ENCODE results near the gene CALN1. TPM values are rescaled to one million over a fixed set of nuclear protein-coding genes. Genes with fewer than 3 reads are reported as not detected.
"Not testable (repeated sequence)": the region's sequence is repeated elsewhere in the genome, so short reads cannot be mapped to it uniquely, and the experiment has no call there.

The CALN1 gene
- total RNA-seq, 1 experiment from 2014 or later: not detected

GRCh38 chr7:72217151-72217550 lies 195.0 kb downstream of the CALN1 start:
- Histone ChIP-seq H3K27me3 (ENCODE audit: low read length) (no peaks in the 10 kb centered on the region), H3K4me1 (ENCODE audit: low read length) (no peaks in the 10 kb centered on the region), H3K27ac (ENCODE audit: low read length) (no peak overlapping the region), H3K4me3 (ENCODE audit: low read length) (no peak overlapping the region), H2AFZ (ENCODE audit: low read length) (no peak overlapping the region), H3K36me3 (ENCODE audit: insufficient read depth, low read length) (no peaks in the 10 kb centered on the region), H3K4me2 (ENCODE audit: low read depth, low read length, poor library complexity, severe bottlenecking) (no peak overlapping the region), H4K20me1 (ENCODE audit: insufficient read depth, low read depth, low read length) (no peaks in the 10 kb centered on the region), H3K9ac (ENCODE audit: low read length) (no peak overlapping the region), H3K9me2 (replicated peaks; ENCODE audit: insufficient read depth, low read length) (no peaks in the 10 kb centered on the region), H3K79me2 (ENCODE audit: low read length) (no peaks in the 10 kb centered on the region), H3K9me3 (ENCODE audit: low read length) (no peaks in the 10 kb centered on the region)
- DNase-seq: no peak

GRCh38 chr7:72213769-72214168 lies 198.4 kb downstream of the CALN1 start:
- Histone ChIP-seq H3K9me2 (replicated peaks; ENCODE audit: insufficient read depth, low read length) (no peaks in the 10 kb centered on the region), H3K4me1 (ENCODE audit: low read length) (no peaks in the 10 kb centered on the region), H3K36me3 (ENCODE audit: insufficient read depth, low read length) (no peaks in the 10 kb centered on the region), H3K4me2 (ENCODE audit: low read depth, low read length, poor library complexity, severe bottlenecking) (no peak overlapping the region), H3K79me2 (ENCODE audit: low read length) (no peaks in the 10 kb centered on the region), H3K9ac (ENCODE audit: low read length) (no peak overlapping the region), H3K4me3 (ENCODE audit: low read length) (no peak overlapping the region), H3K27ac (ENCODE audit: low read length) (no peak overlapping the region), H4K20me1 (ENCODE audit: insufficient read depth, low read depth, low read length) (no peaks in the 10 kb centered on the region), H3K27me3 (ENCODE audit: low read length) (no peaks in the 10 kb centered on the region), H3K9me3 (ENCODE audit: low read length) (no peaks in the 10 kb centered on the region), H2AFZ (ENCODE audit: low read length) (no peak overlapping the region)
- no peak for DNase-seq

GRCh38 chr7:72213081-72213480 lies 199.1 kb downstream of the CALN1 start:
- Histone ChIP-seq H3K9me2 (replicated peaks; ENCODE audit: insufficient read depth, low read length) (no peaks in the 10 kb centered on the region), H3K36me3 (ENCODE audit: insufficient read depth, low read length) (no peaks in the 10 kb centered on the region), H4K20me1 (ENCODE audit: insufficient read depth, low read depth, low read length) (no peaks in the 10 kb centered on the region), H2AFZ (ENCODE audit: low read length) (no peak overlapping the region), H3K9me3 (ENCODE audit: low read length) (no peaks in the 10 kb centered on the region), H3K27ac (ENCODE audit: low read length) (no peak overlapping the region), H3K4me3 (ENCODE audit: low read length) (no peak overlapping the region), H3K27me3 (ENCODE audit: low read length) (no peaks in the 10 kb centered on the region), H3K4me1 (ENCODE audit: low read length) (no peaks in the 10 kb centered on the region), H3K79me2 (ENCODE audit: low read length) (no peaks in the 10 kb centered on the region), H3K9ac (ENCODE audit: low read length) (no peak overlapping the region), H3K4me2 (ENCODE audit: low read depth, low read length, poor library complexity, severe bottlenecking) (no peak overlapping the region)
- DNase-seq: no peak

- no peaks in the 10 kb centered on the region for H3K36me3 ChIP-seq (ENCODE audit: insufficient read depth, low read length)
- no peak for DNase-seq
- H3K4me3 ChIP-seq (ENCODE audit: low read length): no peak overlapping the region
- H3K27ac ChIP-seq (ENCODE audit: low read length): no peak overlapping the region
- no peaks in the 10 kb centered on the region for H3K79me2 ChIP-seq (ENCODE audit: low read length)
- no peaks in the 10 kb centered on the region for H3K4me1 ChIP-seq (ENCODE audit: low read length)
- no peaks in the 10 kb centered on the region for H3K9me3 ChIP-seq (ENCODE audit: low read length)
- H3K27me3 ChIP-seq (ENCODE audit: low read length): no peaks in the 10 kb centered on the region
- no peak overlapping the region for H3K9ac ChIP-seq (ENCODE audit: low read length)
- no peaks in the 10 kb centered on the region for H3K9me2 ChIP-seq (replicated peaks; ENCODE audit: insufficient read depth, low read length)
- no peaks in the 10 kb centered on the region for H4K20me1 ChIP-seq (ENCODE audit: insufficient read depth, low read depth, low read length)
- H2AFZ ChIP-seq (ENCODE audit: low read length): no peak overlapping the region
- no peak overlapping the region for H3K4me2 ChIP-seq (ENCODE audit: low read depth, low read length, poor library complexity, severe bottlenecking)
These were observed 201.0 kb downstream of the CALN1 start for GRCh38 chr7:72211175-72211574.

GRCh38 chr7:72209006-72209405 lies 203.1 kb downstream of the CALN1 start:
- H3K27me3 ChIP-seq (ENCODE audit: low read length); H3K79me2 ChIP-seq (ENCODE audit: low read length); H3K4me2 ChIP-seq (ENCODE audit: low read depth, low read length, poor library complexity, severe bottlenecking); H4K20me1 ChIP-seq (ENCODE audit: insufficient read depth, low read depth, low read length); H3K4me1 ChIP-seq (ENCODE audit: low read length); H3K9me3 ChIP-seq (ENCODE audit: low read length); H2AFZ ChIP-seq (ENCODE audit: low read length); H3K4me3 ChIP-seq (ENCODE audit: low read length); H3K9ac ChIP-seq (ENCODE audit: low read length); H3K36me3 ChIP-seq (ENCODE audit: insufficient read depth, low read length); H3K27ac ChIP-seq (ENCODE audit: low read length); H3K9me2 ChIP-seq (replicated peaks; ENCODE audit: insufficient read depth, low read length); DNase-seq: not testable (repeated sequence)

- Histone ChIP-seq H3K9me3 (ENCODE audit: low read length) (no peaks in the 10 kb centered on the region), H3K27ac (ENCODE audit: low read length) (no peak overlapping the region), H3K4me1 (ENCODE audit: low read length) (no peaks in the 10 kb centered on the region), H3K27me3 (ENCODE audit: low read length) (no peaks in the 10 kb centered on the region), H3K4me2 (ENCODE audit: low read depth, low read length, poor library complexity, severe bottlenecking) (no peak overlapping the region), H3K79me2 (ENCODE audit: low read length) (no peaks in the 10 kb centered on the region), H3K9ac (ENCODE audit: low read length) (no peak overlapping the region), H2AFZ (ENCODE audit: low read length) (no peak overlapping the region), H3K9me2 (replicated peaks; ENCODE audit: insufficient read depth, low read length) (no peaks in the 10 kb centered on the region), H4K20me1 (ENCODE audit: insufficient read depth, low read depth, low read length) (no peaks in the 10 kb centered on the region), H3K4me3 (ENCODE audit: low read length) (no peak overlapping the region), H3K36me3 (ENCODE audit: insufficient read depth, low read length) (no peaks in the 10 kb centered on the region)
- no peak for DNase-seq
These were observed 216.0 kb downstream of the CALN1 start for GRCh38 chr7:72196176-72196575.

- Histone ChIP-seq H3K9me3 (ENCODE audit: low read length) (no peaks in the 10 kb centered on the region), H3K79me2 (ENCODE audit: low read length) (no peaks in the 10 kb centered on the region), H3K4me3 (ENCODE audit: low read length) (no peak overlapping the region), H3K9me2 (replicated peaks; ENCODE audit: insufficient read depth, low read length) (no peaks in the 10 kb centered on the region), H2AFZ (ENCODE audit: low read length) (no peak overlapping the region), H3K4me1 (ENCODE audit: low read length) (no peaks in the 10 kb centered on the region), H4K20me1 (ENCODE audit: insufficient read depth, low read depth, low read length) (no peaks in the 10 kb centered on the region), H3K27me3 (ENCODE audit: low read length) (no peaks in the 10 kb centered on the region), H3K4me2 (ENCODE audit: low read depth, low read length, poor library complexity, severe bottlenecking) (no peak overlapping the region), H3K9ac (ENCODE audit: low read length) (no peak overlapping the region), H3K36me3 (ENCODE audit: insufficient read depth, low read length) (no peaks in the 10 kb centered on the region), H3K27ac (ENCODE audit: low read length) (no peak overlapping the region)
- no peak for DNase-seq
These were observed 221.2 kb downstream of the CALN1 start for GRCh38 chr7:72190919-72191318.

- DNase-seq: no peak
- no peak overlapping the region for H2AFZ ChIP-seq (ENCODE audit: low read length)
- no peak overlapping the region for H3K27ac ChIP-seq (ENCODE audit: low read length)
- H3K27me3 ChIP-seq (ENCODE audit: low read length): no peaks in the 10 kb centered on the region
- H4K20me1 ChIP-seq (ENCODE audit: insufficient read depth, low read depth, low read length): no peaks in the 10 kb centered on the region
- no peaks in the 10 kb centered on the region for H3K4me1 ChIP-seq (ENCODE audit: low read length)
- no peak overlapping the region for H3K4me3 ChIP-seq (ENCODE audit: low read length)
- no peaks in the 10 kb centered on the region for H3K79me2 ChIP-seq (ENCODE audit: low read length)
- H3K36me3 ChIP-seq (ENCODE audit: insufficient read depth, low read length): no peaks in the 10 kb centered on the region
- H3K9ac ChIP-seq (ENCODE audit: low read length): no peak overlapping the region
- no peaks in the 10 kb centered on the region for H3K9me3 ChIP-seq (ENCODE audit: low read length)
- no peak overlapping the region for H3K4me2 ChIP-seq (ENCODE audit: low read depth, low read length, poor library complexity, severe bottlenecking)
- H3K9me2 ChIP-seq (replicated peaks; ENCODE audit: insufficient read depth, low read length): no peaks in the 10 kb centered on the region
These were observed 222.0 kb downstream of the CALN1 start for GRCh38 chr7:72190146-72190545.

- H4K20me1 ChIP-seq (ENCODE audit: insufficient read depth, low read depth, low read length): no peaks in the 10 kb centered on the region
- H3K27me3 ChIP-seq (ENCODE audit: low read length): no peaks in the 10 kb centered on the region
- no peak overlapping the region for H3K27ac ChIP-seq (ENCODE audit: low read length)
- H3K4me1 ChIP-seq (ENCODE audit: low read length): no peaks in the 10 kb centered on the region
- no peak overlapping the region for H3K4me3 ChIP-seq (ENCODE audit: low read length)
- no peaks in the 10 kb centered on the region for H3K79me2 ChIP-seq (ENCODE audit: low read length)
- no peaks in the 10 kb centered on the region for H3K9me2 ChIP-seq (replicated peaks; ENCODE audit: insufficient read depth, low read length)
- H3K9ac ChIP-seq (ENCODE audit: low read length): no peak overlapping the region
- no peaks in the 10 kb centered on the region for H3K36me3 ChIP-seq (ENCODE audit: insufficient read depth, low read length)
- no peak overlapping the region for H2AFZ ChIP-seq (ENCODE audit: low read length)
- DNase-seq: no peak
- H3K4me2 ChIP-seq (ENCODE audit: low read depth, low read length, poor library complexity, severe bottlenecking): no peak overlapping the region
- no peaks in the 10 kb centered on the region for H3K9me3 ChIP-seq (ENCODE audit: low read length)
These were observed 225.0 kb downstream of the CALN1 start for GRCh38 chr7:72187179-72187578.
